Parathyroid adenoma (tissue), 2 donors: ENCODE measurements around the gene GULP1.

Experiments used
- H2AFZ ChIP-seq: fragments of 300-600 bp; sonication (generic); one replicate; pipeline ENCODE4 v1.7.0; 2017; ENCODE audit warnings: antibody characterized with exemption, mild to moderate bottlenecking
- H3K27ac ChIP-seq: fragments of 300-600 bp; sonication (generic); one replicate; pipeline ENCODE4 v1.7.0; 2017
- H3K27me3 ChIP-seq: fragments of 300-600 bp; sonication (generic); one replicate; pipeline ENCODE4 v1.7.0; 2017; ENCODE audit warnings: low read length; ENCODE audit not compliant: control insufficient read depth, insufficient read depth
- H3K36me3 ChIP-seq: fragments of 300-600 bp; sonication (generic); one replicate; pipeline ENCODE4 v1.7.0; 2017; ENCODE audit warnings: low read length; ENCODE audit not compliant: control insufficient read depth, insufficient read depth
- H3K4me1 ChIP-seq: fragments of 300-600 bp; sonication (generic); one replicate; pipeline ENCODE4 v1.7.0; 2017; ENCODE audit warnings: control low read depth
- H3K4me2 ChIP-seq: fragments of 300-600 bp; sonication (generic); one replicate; pipeline ENCODE4 v1.7.0; 2017; ENCODE audit warnings: low read length
- H3K4me3 ChIP-seq: fragments of 300-600 bp; sonication (generic); one replicate; pipeline ENCODE4 v1.7.0; 2017; ENCODE audit warnings: low read depth, low read length
- H3K79me2 ChIP-seq: fragments of 300-600 bp; sonication (generic); one replicate; pipeline ENCODE4 v1.7.0; 2017; ENCODE audit warnings: control low read depth
- H3K9ac ChIP-seq: fragments of 300-600 bp; sonication (generic); one replicate; pipeline ENCODE4 v1.7.0; 2017; ENCODE audit warnings: mild to moderate bottlenecking
- H3K9me3 ChIP-seq: fragments of 300-600 bp; sonication (generic); one replicate; pipeline ENCODE4 v1.7.0; 2017; ENCODE audit warnings: low read length; ENCODE audit not compliant: control insufficient read depth
- TF ChIP-seq, protein P1 (sequence below): fragments of 300-600 bp; sonication (generic); IDR thresholded peaks from one replicate; pipeline ENCODE4 v1.7.0; 2017; ENCODE audit warnings: antibody characterized with exemption, mild to moderate bottlenecking
- donor health status: primary hyperparathyroidism.

The GULP1 gene

DNA sequence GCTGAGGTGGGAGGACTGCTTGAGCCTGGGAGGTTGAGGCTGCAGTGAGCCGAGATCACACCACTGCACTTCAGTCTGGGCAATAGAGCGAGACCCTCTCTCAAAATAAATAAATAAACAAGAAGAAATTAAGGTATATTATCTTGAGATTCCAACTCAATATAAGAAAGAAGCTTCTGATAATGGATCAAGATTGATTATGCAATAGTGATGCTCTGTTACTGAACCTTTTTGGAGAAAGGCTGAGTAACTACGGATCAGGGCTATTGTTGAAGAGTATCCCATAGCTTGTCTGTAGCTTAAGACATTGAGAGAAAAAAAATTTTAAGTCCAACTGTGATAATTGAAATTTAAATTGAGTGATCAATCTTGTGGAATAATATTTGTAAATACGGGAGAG is 17.7 kb downstream of the GULP1 start:
- TF ChIP-seq, protein P1, sequence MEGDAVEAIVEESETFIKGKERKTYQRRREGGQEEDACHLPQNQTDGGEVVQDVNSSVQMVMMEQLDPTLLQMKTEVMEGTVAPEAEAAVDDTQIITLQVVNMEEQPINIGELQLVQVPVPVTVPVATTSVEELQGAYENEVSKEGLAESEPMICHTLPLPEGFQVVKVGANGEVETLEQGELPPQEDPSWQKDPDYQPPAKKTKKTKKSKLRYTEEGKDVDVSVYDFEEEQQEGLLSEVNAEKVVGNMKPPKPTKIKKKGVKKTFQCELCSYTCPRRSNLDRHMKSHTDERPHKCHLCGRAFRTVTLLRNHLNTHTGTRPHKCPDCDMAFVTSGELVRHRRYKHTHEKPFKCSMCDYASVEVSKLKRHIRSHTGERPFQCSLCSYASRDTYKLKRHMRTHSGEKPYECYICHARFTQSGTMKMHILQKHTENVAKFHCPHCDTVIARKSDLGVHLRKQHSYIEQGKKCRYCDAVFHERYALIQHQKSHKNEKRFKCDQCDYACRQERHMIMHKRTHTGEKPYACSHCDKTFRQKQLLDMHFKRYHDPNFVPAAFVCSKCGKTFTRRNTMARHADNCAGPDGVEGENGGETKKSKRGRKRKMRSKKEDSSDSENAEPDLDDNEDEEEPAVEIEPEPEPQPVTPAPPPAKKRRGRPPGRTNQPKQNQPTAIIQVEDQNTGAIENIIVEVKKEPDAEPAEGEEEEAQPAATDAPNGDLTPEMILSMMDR, result no peak
- no peaks in the 10 kb centered on the region for H3K9me3 ChIP-seq
- no peaks in the 10 kb centered on the region for H3K4me1 ChIP-seq
- H3K36me3 ChIP-seq, result no peaks in the 10 kb centered on the region
- H3K79me2 ChIP-seq, result no peaks in the 10 kb centered on the region
- no peak overlapping the region for H3K4me2 ChIP-seq
- no peak overlapping the region for H3K9ac ChIP-seq
- no peak overlapping the region for H3K4me3 ChIP-seq
- no peak overlapping the region for H3K27ac ChIP-seq
- H3K27me3 ChIP-seq, result no peaks in the 10 kb centered on the region
- H2AFZ ChIP-seq, result no peak overlapping the region

DNA sequence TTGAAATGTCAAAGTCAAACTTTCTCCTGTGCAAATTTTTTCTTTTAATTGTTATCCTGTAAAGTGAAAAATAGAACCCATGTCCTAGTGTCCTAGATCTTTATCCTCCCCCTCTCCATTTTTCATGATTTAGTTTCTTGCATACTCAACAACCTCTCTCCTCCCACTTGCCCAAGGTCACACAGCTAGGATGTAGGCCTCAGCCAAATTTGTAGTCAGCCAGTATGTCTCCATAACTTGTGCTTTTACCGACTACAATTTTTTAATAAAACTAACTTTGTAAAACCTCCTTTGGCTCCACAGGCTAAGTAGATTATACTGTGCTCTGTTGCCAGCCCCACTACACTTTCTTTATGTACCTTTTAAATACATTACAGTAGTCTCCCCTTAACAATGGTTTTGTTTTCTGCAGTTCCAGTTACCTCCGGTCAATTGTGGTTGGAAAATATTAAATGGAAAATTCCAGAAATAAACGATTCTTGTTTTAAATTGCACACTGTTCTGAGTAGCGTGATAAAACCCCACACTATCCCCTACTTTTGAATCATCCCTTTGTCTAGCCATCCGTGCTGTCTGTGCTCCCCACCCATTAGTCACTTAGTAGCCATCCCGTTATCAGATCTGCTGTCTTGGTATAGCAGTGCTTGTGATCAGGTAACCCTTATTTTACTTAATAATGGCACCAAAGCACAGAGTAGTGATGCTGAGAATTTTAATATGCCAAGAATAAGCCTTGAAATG is 22.8 kb downstream of the GULP1 start:
- Histone ChIP-seq H3K9me3 (no peaks in the 10 kb centered on the region), H3K27me3 (no peaks in the 10 kb centered on the region), H3K4me2 (no peak overlapping the region), H3K4me3 (no peak overlapping the region), H3K79me2 (no peaks in the 10 kb centered on the region), H2AFZ (no peak overlapping the region), H3K4me1 (no peaks in the 10 kb centered on the region), H3K36me3 (no peaks in the 10 kb centered on the region), H3K9ac (no peak overlapping the region), H3K27ac (no peak overlapping the region)
- TF ChIP-seq, protein P1, result no peak

DNA sequence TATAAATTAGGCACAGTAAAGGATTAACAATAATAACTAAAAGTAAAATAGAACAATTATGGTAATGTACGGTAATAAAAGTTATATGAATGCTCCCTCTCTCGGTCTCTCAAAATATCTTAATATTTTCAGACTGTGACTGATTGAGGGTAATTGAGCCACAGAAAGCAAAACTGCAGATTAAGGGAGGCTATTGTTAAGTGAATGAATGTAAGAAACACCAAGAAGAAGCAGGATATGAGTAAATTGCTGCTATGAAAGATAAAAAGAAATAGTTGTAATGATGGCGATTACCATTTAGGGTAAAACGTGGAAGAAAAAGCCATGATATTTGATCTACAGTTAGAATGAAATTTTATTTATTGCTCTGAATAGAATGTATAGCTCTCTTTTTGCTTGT is 24.1 kb downstream of the GULP1 start:
- H3K4me2 ChIP-seq, result no peak overlapping the region
- TF ChIP-seq, protein P1, result no peak
- H3K4me3 ChIP-seq, result no peak overlapping the region
- no peaks in the 10 kb centered on the region for H3K4me1 ChIP-seq
- H2AFZ ChIP-seq, result no peak overlapping the region
- H3K36me3 ChIP-seq, result no peaks in the 10 kb centered on the region
- no peak overlapping the region for H3K9ac ChIP-seq
- no peaks in the 10 kb centered on the region for H3K27me3 ChIP-seq
- H3K79me2 ChIP-seq, result no peaks in the 10 kb centered on the region
- no peaks in the 10 kb centered on the region for H3K9me3 ChIP-seq
- H3K27ac ChIP-seq, result no peak overlapping the region

DNA sequence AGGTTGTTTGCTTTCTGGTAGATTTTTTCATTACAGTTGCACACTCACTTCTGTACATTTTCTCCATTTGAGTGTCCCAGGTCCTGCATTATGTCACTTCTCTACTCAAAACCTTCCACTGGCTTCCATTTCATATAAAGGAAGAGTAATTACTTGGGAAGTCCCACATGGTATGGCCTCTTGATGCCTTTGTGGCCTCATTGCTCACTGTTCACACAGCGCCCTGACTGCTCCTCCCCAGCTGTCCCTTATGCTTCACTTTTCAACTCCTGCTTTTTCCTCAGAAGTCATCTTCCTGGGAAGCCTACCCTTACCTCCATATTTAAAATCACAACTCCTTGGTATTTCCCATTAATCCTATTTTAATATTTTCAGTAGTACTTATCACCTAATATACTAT is 24.7 kb downstream of the GULP1 start:
- Histone ChIP-seq H3K4me3 (no peak overlapping the region), H3K36me3 (no peaks in the 10 kb centered on the region), H3K27me3 (no peaks in the 10 kb centered on the region), H3K79me2 (no peaks in the 10 kb centered on the region), H2AFZ (no peak overlapping the region), H3K4me2 (no peak overlapping the region), H3K27ac (no peak overlapping the region), H3K4me1 (no peaks in the 10 kb centered on the region), H3K9me3 (no peaks in the 10 kb centered on the region), H3K9ac (no peak overlapping the region)
- TF ChIP-seq, protein P1, result no peak
